K562 (cell line): Measurements from ENCODE around the gene IKZF4. TPM values are rescaled to one million over a fixed set of nuclear protein-coding genes. Genes with fewer than 3 reads are reported as not detected.

Experiments used
- ETV1 ChIP-seq: fragments of 450-650 bp; conservative IDR thresholded peaks from 2 replicates; pipeline ENCODE4 v1.6.1; 2016; ENCODE audit warnings: missing genetic modification characterization, control low read depth, low read depth, missing compliant biosample characterization
- FOXA3 ChIP-seq, 2 experiments: fragments of 450-650 bp in 1 of 2; sonication (generic) in 1 of 2; formaldehyde crosslinking; IDR thresholded peaks in 1 of 2; conservative IDR thresholded peaks in 1 of 2; 2 replicates each; pipeline versions ENCODE4 v1.4.0 to v1.8.0; 2020 to 2022; ENCODE audit warnings: mild to moderate bottlenecking in 2 of 2, missing genetic modification reagents in 1 of 2
- HMGN3 ChIP-seq: IDR thresholded peaks from 2 replicates; pipeline ENCODE4 v1.6.1; 2011; ENCODE audit warnings: borderline replicate concordance, low read depth, mild to moderate bottlenecking, mixed read lengths, low read length; ENCODE audit not compliant: insufficient read length; ENCODE audit errors: extremely low read depth
- KAT2B ChIP-seq: IDR thresholded peaks from one replicate; pipeline ENCODE4 v1.6.1; 2012; ENCODE audit warnings: low read depth, mild to moderate bottlenecking, control low read depth, inconsistent platforms, low read length, moderate library complexity
- MAFG ChIP-seq: fragments of 450-650 bp; conservative IDR thresholded peaks from 2 replicates; pipeline ENCODE4 v1.6.1; 2016; ENCODE audit warnings: missing genetic modification characterization, missing compliant biosample characterization
- PHF21A ChIP-seq: fragments of 450-650 bp; IDR thresholded peaks from 2 replicates; pipeline ENCODE4 v1.6.1; 2017; ENCODE audit warnings: low read depth, borderline replicate concordance
- PURB ChIP-seq: sonication (generic); formaldehyde crosslinking; IDR thresholded peaks from 2 replicates; pipeline ENCODE4 v1.9.0; 2021; ENCODE audit warnings: low read depth, mild to moderate bottlenecking, missing genetic modification reagents
- RBBP5 ChIP-seq: fragments of 200-600 bp; sonication (generic); IDR thresholded peaks from 2 replicates; pipeline ENCODE4 v1.6.1; 2012; ENCODE audit warnings: borderline replicate concordance, mild to moderate bottlenecking, low read length, control low read depth, inconsistent platforms; ENCODE audit not compliant: insufficient read depth, poor library complexity, severe bottlenecking
- RBM22 ChIP-seq: fragments of 200-400 bp; formaldehyde crosslinking; IDR thresholded peaks from 2 replicates; pipeline ENCODE4 v1.6.1; 2018; ENCODE audit warnings: low read length, low read depth; ENCODE audit not compliant: poor library complexity, severe bottlenecking
- RBM34 ChIP-seq: fragments of 200-400 bp; formaldehyde crosslinking; IDR thresholded peaks from 2 replicates; pipeline ENCODE4 v1.6.1; 2018; ENCODE audit warnings: low read length, borderline replicate concordance; ENCODE audit not compliant: insufficient read depth
- TAL1 ChIP-seq: fragments of 450-650 bp; IDR thresholded peaks from 2 replicates; pipeline ENCODE4 v1.6.1; 2016; ENCODE audit warnings: mild to moderate bottlenecking
- TBL1XR1 ChIP-seq, 2 experiments: IDR thresholded peaks; 2 replicates each; pipeline ENCODE4 v1.6.1; 2012; ENCODE audit warnings: improper control_type of control experiment in 2 of 2, low read length in 2 of 2, mild to moderate bottlenecking in 1 of 2
- THRB ChIP-seq: fragments of 450-650 bp; formaldehyde crosslinking; conservative IDR thresholded peaks from 2 replicates; pipeline ENCODE4 v1.4.0; 2022; ENCODE audit warnings: mild to moderate bottlenecking, missing genetic modification characterization
- TOE1 ChIP-seq, 2 experiments: fragments of 450-650 bp in 1 of 2; sonication (generic) in 1 of 2; formaldehyde crosslinking in 1 of 2; IDR thresholded peaks; 2 replicates each; pipeline versions ENCODE4 v1.7.1 to v1.8.0; 2016 to 2022; ENCODE audit warnings: borderline replicate concordance in 2 of 2, mild to moderate bottlenecking in 2 of 2, antibody characterized with exemption in 1 of 2, inconsistent platforms in 1 of 2, low read depth in 1 of 2, missing genetic modification reagents in 1 of 2, moderate library complexity in 1 of 2
- USF2 ChIP-seq: sonication (generic); formaldehyde crosslinking; IDR thresholded peaks from 2 replicates; pipeline ENCODE4 v1.5.0; 2020; ENCODE audit warnings: missing genetic modification reagents
- XRCC5 ChIP-seq: fragments of 200-400 bp; formaldehyde crosslinking; IDR thresholded peaks from 2 replicates; pipeline ENCODE4 v1.6.1; 2017; ENCODE audit warnings: low read depth, mild to moderate bottlenecking, low read length
- YBX1 ChIP-seq: fragments of 450-650 bp; IDR thresholded peaks from 2 replicates; pipeline ENCODE4 v1.7.1; 2016; ENCODE audit warnings: mild to moderate bottlenecking
- ZKSCAN3 ChIP-seq: fragments of 250-450 bp; sonication (Bioruptor Pico); IDR thresholded peaks from 2 replicates; pipeline ENCODE4 v1.4.0; 2020
- ZNF408 ChIP-seq: fragments of 250-450 bp; sonication (Bioruptor Pico); IDR thresholded peaks from 2 replicates; pipeline ENCODE4 v1.4.0; 2020; ENCODE audit warnings: low read depth, mild to moderate bottlenecking, moderate library complexity
- ZNF77 ChIP-seq: fragments of 250-450 bp; sonication (Bioruptor Pico); IDR thresholded peaks from 2 replicates; pipeline ENCODE4 v1.5.0; 2020
- polyA plus RNA-seq, 8 experiments: library from polyadenylated mRNA; depleted of rRNA in 4 of 8; stranded (reverse) in 5 of 8; unstranded in 3 of 8; fragments of >200 nt; fragmentation: Nextera tagmentation in 2 of 8; fragmentation: Illumina TruSeq in 1 of 8; extraction: Ambion mirVana in 2 of 8; extraction: Trizol in 1 of 8; gene quantifications; 2 replicates each; pipeline versions ENCODE4 v1.2.1 to v1.2.3, GENCODE V29; 2011 to 2014; ENCODE audit warnings: inconsistent platforms in 1 of 8, missing spikeins in 1 of 8
- total RNA-seq, 7 experiments: library from RNA; depleted of rRNA in 6 of 7; stranded (reverse); fragments of >200 nt in 6 of 7; fragmentation: Illumina TruSeq in 2 of 7; extraction: Trizol in 2 of 7; gene quantifications; 2 replicates each; pipeline versions ENCODE4 v1.2.1 to v1.2.3, GENCODE V29; 2011 to 2021; ENCODE audit warnings: low replicate concordance in 1 of 7
- TF ChIP-seq, protein P1 (sequence below): fragments of 200-800 bp; sonication (Bioruptor generic); IDR thresholded peaks from 2 replicates; pipeline ENCODE4 v1.6.1; 2017; ENCODE audit warnings: missing genetic modification characterization, missing compliant biosample characterization

Gene IKZF4
- total and polyA plus RNA-seq, 9 of the 15 experiments (the other 6 are each of a cell fraction or from before 2014, with no cell fraction given), result 1.9 to 16.3 (median 3.6) TPM

DNA sequence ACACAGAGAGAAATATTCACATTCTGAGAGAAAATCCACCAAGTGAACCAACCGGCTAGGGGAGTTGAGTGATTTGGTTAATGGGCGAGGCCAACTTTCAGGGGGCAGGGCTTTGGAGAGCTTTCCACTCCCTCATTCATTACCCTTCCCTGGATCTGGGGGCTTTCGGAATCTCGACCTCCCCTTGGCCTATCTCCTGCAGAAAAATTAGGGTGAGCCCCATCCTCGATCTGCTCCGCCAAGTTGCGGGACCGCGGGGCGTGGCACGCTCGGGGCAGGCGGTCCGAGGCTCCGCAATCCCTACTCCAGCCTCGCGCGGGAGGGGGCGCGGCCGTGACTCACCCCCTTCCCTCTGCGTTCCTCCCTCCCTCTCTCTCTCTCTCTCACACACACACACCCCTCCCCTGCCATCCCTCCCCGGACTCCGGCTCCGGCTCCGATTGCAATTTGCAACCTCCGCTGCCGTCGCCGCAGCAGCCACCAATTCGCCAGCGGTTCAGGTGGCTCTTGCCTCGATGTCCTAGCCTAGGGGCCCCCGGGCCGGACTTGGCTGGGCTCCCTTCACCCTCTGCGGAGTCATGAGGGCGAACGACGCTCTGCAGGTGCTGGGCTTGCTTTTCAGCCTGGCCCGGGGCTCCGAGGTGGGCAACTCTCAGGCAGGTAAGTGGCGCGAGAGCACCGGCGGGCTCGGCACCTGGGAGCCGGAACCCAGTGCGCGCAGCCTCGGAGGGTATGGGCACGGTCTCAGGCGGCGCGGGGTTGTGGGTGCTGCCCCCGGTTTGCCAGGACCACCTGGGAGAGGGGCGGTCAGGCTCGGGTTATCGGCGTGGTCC, 59.1 kb downstream of the IKZF4 start, which contains the start of gene ERBB3 (continued):
- TF ChIP-seq, protein P1, sequence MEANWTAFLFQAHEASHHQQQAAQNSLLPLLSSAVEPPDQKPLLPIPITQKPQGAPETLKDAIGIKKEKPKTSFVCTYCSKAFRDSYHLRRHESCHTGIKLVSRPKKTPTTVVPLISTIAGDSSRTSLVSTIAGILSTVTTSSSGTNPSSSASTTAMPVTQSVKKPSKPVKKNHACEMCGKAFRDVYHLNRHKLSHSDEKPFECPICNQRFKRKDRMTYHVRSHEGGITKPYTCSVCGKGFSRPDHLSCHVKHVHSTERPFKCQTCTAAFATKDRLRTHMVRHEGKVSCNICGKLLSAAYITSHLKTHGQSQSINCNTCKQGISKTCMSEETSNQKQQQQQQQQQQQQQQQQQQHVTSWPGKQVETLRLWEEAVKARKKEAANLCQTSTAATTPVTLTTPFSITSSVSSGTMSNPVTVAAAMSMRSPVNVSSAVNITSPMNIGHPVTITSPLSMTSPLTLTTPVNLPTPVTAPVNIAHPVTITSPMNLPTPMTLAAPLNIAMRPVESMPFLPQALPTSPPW (CRISPR knock-in tag), result peak; percentile 94
- TF ChIP-seq USF2 (CRISPR knock-in tag) (no peak), TBL1XR1 (IDR thresholded peaks at IDR 0.05; ENCODE audit: low read length in 2 of 2) (peak in 1 of 2 experiments; percentile 8; a peak in 1 of 4 replicates), XRCC5 (peak; percentile 75), RBBP5 (no peak), KAT2B (no peak), ZNF408 (CRISPR knock-in tag) (no peak), YBX1 (no peak), RBM34 (no peak), TOE1 (IDR thresholded peaks at IDR 0.05; ENCODE audit: borderline replicate concordance) (no peak), TOE1 (CRISPR knock-in tag; IDR thresholded peaks at IDR 0.05; ENCODE audit: borderline replicate concordance, low read depth) (no peak), TAL1 (no peak), THRB (no peak), HMGN3 (peak; percentile 77), PHF21A (peak; percentile 79; the same call in 1 of the 2 replicates), ETV1 (tag) (no peak), ZKSCAN3 (no peak), ZNF77 (no peak), FOXA3 (CRISPR knock-in tag; conservative IDR thresholded peaks at IDR 0.05 in 1 of 2, IDR thresholded peaks at IDR 0.05 in 1 of 2) (peak in 1 of 2 experiments; percentile 23; a peak in 1 of 4 replicates), MAFG (tag) (no peak), RBM22 (no peak), PURB (CRISPR knock-in tag) (no peak)
